Measurements from ENCODE around the gene SMARCAL1. TPM values are rescaled to one million over a fixed set of nuclear protein-coding genes. Genes with fewer than 3 reads are reported as not detected.

The SMARCAL1 gene
- polyA plus RNA-seq, 10 donors, result 17.4 to 24.0 (median 21.1) TPM

GRCh38 chr2:216527600-216527999 is 115.3 kb downstream of the SMARCAL1 start:
- DNase-seq, result no peak

GRCh38 chr2:216532562-216532961 is 120.3 kb downstream of the SMARCAL1 start:
- DNase-seq, result no peak

Other genes with a start within 250 kb of the SMARCAL1 start
- gene MARCHF4, start 40.0 kb upstream of the SMARCAL1 start, polyA plus RNA-seq (ENCODE audit: insufficient read length in 10 of 10), result under 1 TPM in 5 of 10 donors, not detected in 5; 0.04 to 0.12 (median 0.07) TPM
- gene RPL37A, start 86.4 kb downstream of the SMARCAL1 start, polyA plus RNA-seq (ENCODE audit: insufficient read length in 10 of 10), result 1,000 to 10,000 TPM; 3,728 to 4,962 (median 4,180) TPM
- gene IGFBP2, start 220.9 kb downstream of the SMARCAL1 start, polyA plus RNA-seq (ENCODE audit: insufficient read length in 10 of 10), result 100 to 1,000 TPM; 105 to 263 (median 161) TPM

All from muscle of back (tissue), 11 donors.